NCI-H2196 (cell line): ENCODE data around the gene CCDC183.
"Not testable (repeated sequence)": the region's sequence is repeated elsewhere in the genome, so short reads cannot be mapped to it uniquely, and the experiment has no call there.

Experiments
- DNase-seq: peaks from one replicate; lab custom pipeline; 2025; ENCODE audit not compliant: unreplicated experiment; lab: John Stamatoyannopoulos, UW

CCDC183 gene

GRCh38 chr9:136760424-136760823 is 35.7 kb upstream of the CCDC183 start:
- DNase-seq: no peak

DNA sequence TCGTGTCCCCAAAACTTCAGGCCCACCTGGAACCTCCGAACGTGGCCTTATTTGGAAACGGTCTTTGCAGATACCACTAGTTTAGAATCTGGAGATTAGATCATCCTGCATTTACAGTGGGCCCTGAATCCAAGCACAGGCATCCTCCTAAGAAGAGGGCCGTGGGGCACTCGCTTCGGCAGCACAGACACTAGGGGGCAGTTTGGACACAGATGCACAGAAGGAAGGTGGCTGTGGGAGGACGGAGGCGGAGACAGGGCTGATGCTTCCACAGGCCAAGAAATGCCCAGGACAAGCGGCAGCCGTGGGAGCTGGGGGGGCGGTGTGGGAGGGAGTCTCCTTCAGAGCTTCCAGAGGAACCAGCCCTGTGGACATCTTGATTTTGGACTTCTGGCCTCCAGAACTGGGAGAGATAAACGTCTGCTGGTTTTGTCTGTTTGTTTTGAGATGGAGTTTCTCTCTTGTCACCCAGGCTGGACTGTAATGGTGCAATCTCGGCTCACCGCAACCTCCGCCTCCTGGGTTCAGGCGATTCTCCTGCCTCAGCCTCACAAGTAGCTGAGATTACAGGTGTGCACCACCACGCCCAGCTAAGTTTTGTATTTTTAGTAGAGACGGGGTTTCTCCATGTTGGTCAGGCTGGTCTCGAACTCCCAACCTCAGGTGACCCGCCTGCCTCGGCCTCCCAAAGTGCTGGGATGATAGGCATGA is 35.1 kb upstream of the CCDC183 start:
- DNase-seq: not testable (repeated sequence)

- no peak for DNase-seq
Measured at GRCh38 chr9:136761545-136761981, 34.6 kb upstream of the CCDC183 start.

- no peak for DNase-seq
Measured at GRCh38 chr9:136762221-136762691, 33.9 kb upstream of the CCDC183 start.

DNA sequence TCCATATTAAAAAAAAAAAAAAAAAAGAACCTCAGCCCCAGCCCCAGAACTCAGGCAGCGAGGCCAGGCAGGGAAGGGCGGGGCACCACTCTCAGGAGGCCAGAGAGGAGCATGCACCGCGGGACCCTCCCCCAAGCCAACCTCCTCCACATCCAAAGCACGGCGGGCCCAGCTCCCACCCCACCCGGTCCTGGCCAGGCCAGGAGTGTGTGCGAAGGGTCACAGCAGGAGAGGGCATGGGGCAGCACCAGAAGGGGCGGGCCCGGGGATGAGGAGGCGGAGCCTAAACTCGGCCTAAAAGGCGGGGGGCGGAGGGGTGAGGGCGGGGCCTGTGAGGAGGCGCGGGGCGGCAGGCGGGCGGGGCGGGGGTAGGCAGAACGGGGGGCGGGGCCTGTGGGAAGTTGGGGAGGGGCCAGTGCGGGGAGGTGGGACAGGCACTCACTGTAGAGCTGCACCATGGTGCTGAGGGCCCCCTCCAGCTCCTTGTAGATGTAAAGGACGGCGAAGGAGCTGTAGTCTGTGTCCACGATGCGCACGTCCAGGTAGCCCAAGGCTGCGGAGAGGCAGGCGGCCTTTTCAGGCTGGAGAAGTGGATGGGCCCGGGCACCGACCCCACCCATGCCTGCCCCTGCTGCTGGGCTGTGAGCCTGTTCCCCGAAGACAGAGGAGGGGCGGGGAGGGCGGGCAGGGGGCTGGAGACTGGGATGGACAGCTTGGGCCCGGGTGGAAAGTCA is 33.1 kb upstream of the CCDC183 start:
- no peak for DNase-seq

- DNase-seq: no peak
Measured at GRCh38 chr9:136763649-136764035, 32.5 kb upstream of the CCDC183 start.

DNA sequence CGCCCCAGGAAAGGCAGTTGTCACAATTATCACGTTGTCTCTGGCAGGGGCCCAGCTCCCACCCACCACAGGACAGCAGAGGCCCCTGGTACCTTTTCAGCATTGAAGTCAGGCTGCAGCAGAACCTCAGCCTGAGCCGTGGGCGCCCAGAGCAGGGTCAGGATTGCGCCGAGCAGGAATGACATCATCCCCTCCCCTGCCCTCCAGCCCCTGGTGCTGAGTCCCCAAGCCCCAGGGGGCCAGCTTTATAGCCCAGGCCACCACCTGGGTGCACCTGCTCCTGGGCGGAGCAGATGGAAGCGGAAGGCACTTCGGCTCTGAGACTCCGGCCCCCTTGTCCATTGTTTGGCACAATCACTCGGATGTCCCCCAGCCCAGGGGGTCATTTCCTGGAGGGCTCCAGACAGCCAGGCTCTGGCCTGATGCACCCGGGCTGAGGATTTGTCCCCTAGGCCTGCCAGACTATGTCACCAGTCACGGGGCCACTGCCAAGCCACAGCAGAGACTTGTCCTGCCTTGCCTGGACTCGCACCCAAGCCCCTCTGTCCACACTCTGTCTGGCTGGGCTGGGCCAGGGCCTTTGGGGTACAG is 31.7 kb upstream of the CCDC183 start, which contains the start of gene LCN15:
LCN15 (minus strand) TSS at position 218 of the 591 bp plus-strand sequence; CDS start at position 188, 30 bp downstream.
- peak; percentile 26 for DNase-seq

DNA sequence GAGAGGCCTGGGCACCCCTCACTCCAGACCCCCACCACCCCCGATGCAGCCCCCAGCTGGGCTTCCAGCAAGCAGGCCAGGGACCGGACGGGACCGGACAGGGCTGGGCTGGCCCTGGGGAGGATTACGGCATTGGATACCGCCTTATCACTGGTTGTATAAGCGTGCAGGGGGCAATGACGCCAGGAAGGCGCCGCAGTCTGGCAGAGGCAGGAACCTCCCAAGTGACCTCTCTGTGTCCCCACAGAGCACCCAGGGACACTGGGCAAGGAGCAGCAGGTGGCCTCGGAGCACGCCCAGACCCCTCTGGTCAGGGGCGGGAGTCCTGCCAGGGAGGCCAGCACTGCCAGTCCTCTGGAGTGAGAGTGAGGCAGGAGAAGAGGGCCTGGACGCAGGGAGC is 31.1 kb upstream of the CCDC183 start:
- DNase-seq: no peak

DNA sequence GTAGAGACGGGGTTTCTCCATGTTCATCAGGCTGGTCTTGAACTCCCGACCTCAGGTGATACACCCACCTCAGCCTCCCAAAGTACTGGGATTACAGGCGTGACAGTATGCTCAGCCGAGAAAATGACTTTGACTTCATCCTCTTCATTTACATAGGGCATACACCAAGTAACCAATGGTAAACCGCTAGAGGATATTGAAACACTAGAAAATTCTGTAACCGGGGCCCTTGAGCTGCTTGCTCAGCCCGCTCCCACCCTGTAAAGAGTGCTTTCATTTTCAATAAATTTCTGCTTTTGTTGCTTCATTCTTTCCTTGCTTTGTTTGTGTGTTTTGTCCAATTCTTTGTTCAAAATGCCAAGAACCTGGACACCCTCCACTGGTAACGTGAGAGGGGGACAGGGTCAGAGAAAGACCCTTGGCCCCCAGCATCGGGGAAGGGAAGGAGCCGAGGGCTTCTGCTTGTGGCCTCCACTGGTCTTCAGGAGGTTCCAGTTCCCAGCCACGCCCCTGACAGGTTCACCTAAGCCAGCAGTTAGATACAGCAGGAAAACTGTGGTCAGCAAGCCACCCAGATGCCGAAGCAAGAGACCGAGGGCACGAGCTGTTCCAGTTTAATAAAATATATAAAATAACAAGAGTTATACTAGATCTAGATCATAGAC is 30.3 kb upstream of the CCDC183 start:
- not testable (repeated sequence) for DNase-seq

GRCh38 chr9:136766410-136767120 is 29.6 kb upstream of the CCDC183 start:
- DNase-seq: peak; percentile 78

- peak; percentile 23 for DNase-seq
Measured at GRCh38 chr9:136769710-136770191, 26.4 kb upstream of the CCDC183 start.

GRCh38 chr9:136771907-136772415 is 24.2 kb upstream of the CCDC183 start:
- no peak for DNase-seq

DNA sequence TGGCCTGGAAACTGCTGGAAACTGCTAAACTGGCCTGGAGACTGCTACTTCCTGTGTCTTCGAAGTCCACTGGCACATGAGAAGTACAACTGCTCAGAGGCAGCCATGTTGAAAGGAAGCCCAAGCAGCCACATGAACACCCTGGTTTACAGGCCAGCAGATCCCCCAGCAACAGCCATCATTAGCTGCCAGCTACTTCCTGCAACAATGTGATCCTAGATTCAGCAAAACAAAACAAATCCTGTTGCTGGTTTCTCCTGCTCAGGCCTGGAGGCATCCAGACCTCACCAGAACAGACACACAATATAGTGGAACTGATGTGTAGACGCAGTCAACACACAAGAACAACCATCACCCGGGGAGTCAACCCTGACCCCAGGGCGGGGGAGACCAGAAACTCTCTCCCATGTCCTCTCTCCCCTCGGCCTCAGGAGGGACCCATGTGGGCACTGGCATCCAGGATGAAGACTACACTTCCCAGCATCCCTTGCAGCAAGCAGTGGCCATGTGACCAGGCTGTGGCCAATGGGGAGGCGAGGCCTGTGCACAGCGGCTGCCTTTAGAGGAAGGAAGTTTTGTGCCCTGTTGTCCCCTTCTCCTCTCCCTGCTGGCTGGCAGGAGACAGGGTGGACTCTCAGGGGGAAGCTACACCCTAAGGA is 22.6 kb upstream of the CCDC183 start:
- no peak for DNase-seq

- no peak for DNase-seq
Measured at GRCh38 chr9:136774416-136775045, 21.6 kb upstream of the CCDC183 start.

GRCh38 chr9:136775191-136775590 is 20.9 kb upstream of the CCDC183 start:
- no peak for DNase-seq

- DNase-seq: no peak
Measured at GRCh38 chr9:136776947-136777346, 19.2 kb upstream of the CCDC183 start.

GRCh38 chr9:136777359-136777758 is 18.8 kb upstream of the CCDC183 start:
- no peak for DNase-seq

GRCh38 chr9:136779808-136780207 is 16.3 kb upstream of the CCDC183 start:
- DNase-seq: no peak

GRCh38 chr9:136782452-136782851 is 13.7 kb upstream of the CCDC183 start:
- DNase-seq: no peak
